ENCODE results near the gene INHBC.

The INHBC gene

DNA sequence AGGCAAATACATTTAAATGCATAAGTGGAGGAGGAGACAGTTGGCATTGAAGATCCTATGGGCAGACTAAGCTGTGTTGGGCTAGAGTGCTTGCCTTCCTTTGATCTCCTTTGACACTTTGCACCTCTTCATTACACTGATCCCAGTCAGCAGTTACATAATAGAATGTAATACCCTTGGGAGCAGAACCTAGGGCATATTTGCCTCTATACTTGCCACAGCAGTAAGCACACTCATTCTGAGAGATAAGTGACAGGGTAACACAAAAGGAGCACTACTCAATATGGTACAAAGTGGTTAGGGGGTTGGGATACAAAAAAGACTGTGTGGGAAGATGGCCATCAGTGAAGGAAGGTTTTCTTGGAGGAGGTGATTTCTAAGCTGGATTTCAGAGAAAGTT is 62.2 kb downstream of the INHBC start:
- no peak overlapping the region for H3K4me3 ChIP-seq (ENCODE audit: low read length)
- no peak for DNase-seq (ENCODE audit: low read depth)
- TF ChIP-seq, protein P1, sequence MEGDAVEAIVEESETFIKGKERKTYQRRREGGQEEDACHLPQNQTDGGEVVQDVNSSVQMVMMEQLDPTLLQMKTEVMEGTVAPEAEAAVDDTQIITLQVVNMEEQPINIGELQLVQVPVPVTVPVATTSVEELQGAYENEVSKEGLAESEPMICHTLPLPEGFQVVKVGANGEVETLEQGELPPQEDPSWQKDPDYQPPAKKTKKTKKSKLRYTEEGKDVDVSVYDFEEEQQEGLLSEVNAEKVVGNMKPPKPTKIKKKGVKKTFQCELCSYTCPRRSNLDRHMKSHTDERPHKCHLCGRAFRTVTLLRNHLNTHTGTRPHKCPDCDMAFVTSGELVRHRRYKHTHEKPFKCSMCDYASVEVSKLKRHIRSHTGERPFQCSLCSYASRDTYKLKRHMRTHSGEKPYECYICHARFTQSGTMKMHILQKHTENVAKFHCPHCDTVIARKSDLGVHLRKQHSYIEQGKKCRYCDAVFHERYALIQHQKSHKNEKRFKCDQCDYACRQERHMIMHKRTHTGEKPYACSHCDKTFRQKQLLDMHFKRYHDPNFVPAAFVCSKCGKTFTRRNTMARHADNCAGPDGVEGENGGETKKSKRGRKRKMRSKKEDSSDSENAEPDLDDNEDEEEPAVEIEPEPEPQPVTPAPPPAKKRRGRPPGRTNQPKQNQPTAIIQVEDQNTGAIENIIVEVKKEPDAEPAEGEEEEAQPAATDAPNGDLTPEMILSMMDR (IDR thresholded peaks at IDR 0.05; ENCODE audit: insufficient read depth, low read depth, low read length, missing control alignments), result no peak

GRCh38 chr12:57497223-57498131 is 62.9 kb downstream of the INHBC start:
- no peak for DNase-seq (ENCODE audit: low read depth)
- TF ChIP-seq, protein P1 (IDR thresholded peaks at IDR 0.05; ENCODE audit: insufficient read depth, low read depth, low read length, missing control alignments), result no peak
- no peak overlapping the region for H3K4me3 ChIP-seq (ENCODE audit: low read length)

GRCh38 chr12:57498132-57498502 is 63.5 kb downstream of the INHBC start:
- DNase-seq (ENCODE audit: low read depth), result no peak
- H3K4me3 ChIP-seq (ENCODE audit: low read length), result no peak overlapping the region
- TF ChIP-seq, protein P1 (IDR thresholded peaks at IDR 0.05; ENCODE audit: insufficient read depth, low read depth, low read length, missing control alignments), result no peak

DNA sequence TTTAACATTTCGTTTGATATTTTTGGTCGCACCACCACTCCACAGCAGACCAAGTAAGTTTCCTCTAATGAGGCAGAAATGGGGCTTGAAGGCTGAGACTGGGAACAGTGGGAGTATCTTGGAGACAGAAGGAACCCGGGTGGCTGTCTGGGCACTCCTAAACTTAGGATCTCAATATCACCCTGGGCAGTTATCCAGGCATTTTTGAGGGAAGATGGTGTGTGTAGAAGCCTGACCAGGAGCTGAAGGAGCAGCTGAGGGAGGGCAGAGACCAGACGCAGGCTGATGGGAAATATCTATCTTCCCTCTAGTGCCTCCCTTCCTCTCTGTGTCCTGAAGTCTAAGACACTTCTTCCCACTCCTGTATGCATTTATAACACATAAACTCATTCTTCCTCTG is 64.0 kb downstream of the INHBC start:
- TF ChIP-seq, protein P1 (IDR thresholded peaks at IDR 0.05; ENCODE audit: insufficient read depth, low read depth, low read length, missing control alignments), result no peak
- no peak overlapping the region for H3K4me3 ChIP-seq (ENCODE audit: low read length)
- no peak for DNase-seq (ENCODE audit: low read depth)

GRCh38 chr12:57500213-57500612 is 65.6 kb downstream of the INHBC start:
- TF ChIP-seq, protein P1 (IDR thresholded peaks at IDR 0.05; ENCODE audit: insufficient read depth, low read depth, low read length, missing control alignments), result no peak
- DNase-seq (ENCODE audit: low read depth), result no peak
- H3K4me3 ChIP-seq (ENCODE audit: low read length), result no peak overlapping the region

Data from epithelial cell of esophagus (primary cell).